HepG2 (cell line): ENCODE data around the gene ROMO1. TPM values are rescaled to one million over a fixed set of nuclear protein-coding genes. Genes with fewer than 3 reads are reported as not detected.

Source experiments
- ATAD3A ChIP-seq: sonication (generic); formaldehyde crosslinking; IDR thresholded peaks from 2 replicates; pipeline ENCODE4 v1.4.0; 2020; ENCODE audit warnings: missing genetic modification reagents
- DMTF1 ChIP-seq: sonication (generic); formaldehyde crosslinking; IDR thresholded peaks from 2 replicates; pipeline ENCODE4 v1.4.0; 2020; ENCODE audit warnings: mild to moderate bottlenecking, missing genetic modification reagents
- GFI1 ChIP-seq: sonication (generic); formaldehyde crosslinking; IDR thresholded peaks from 2 replicates; pipeline ENCODE4 v1.5.0; 2020; ENCODE audit warnings: missing genetic modification reagents, mild to moderate bottlenecking, borderline replicate concordance
- GMEB1 ChIP-seq: sonication (generic); formaldehyde crosslinking; IDR thresholded peaks from 2 replicates; pipeline ENCODE4 v1.5.1; 2020; ENCODE audit warnings: missing genetic modification reagents, mild to moderate bottlenecking, borderline replicate concordance
- HMGA1 ChIP-seq: sonication (generic); formaldehyde crosslinking; conservative IDR thresholded peaks from 2 replicates; pipeline ENCODE4 v1.4.0; 2020; ENCODE audit warnings: missing genetic modification reagents
- HNRNPK ChIP-seq: fragments of 200-400 bp; formaldehyde crosslinking; IDR thresholded peaks from 2 replicates; pipeline ENCODE4 v1.6.1; 2018; ENCODE audit warnings: low read length, low read depth, moderate library complexity, mild to moderate bottlenecking; ENCODE audit not compliant: poor library complexity, severe bottlenecking
- JUNB ChIP-seq: sonication (generic); formaldehyde crosslinking; IDR thresholded peaks from 2 replicates; pipeline ENCODE4 v1.8.0; 2022; ENCODE audit warnings: missing genetic modification reagents, mild to moderate bottlenecking, borderline replicate concordance
- NR2C2 ChIP-seq: sonication (generic); formaldehyde crosslinking; IDR thresholded peaks from 2 replicates; pipeline ENCODE4 v1.4.0; 2020; ENCODE audit warnings: missing genetic modification reagents, mild to moderate bottlenecking, moderate library complexity, borderline replicate concordance
- RBM39 ChIP-seq: fragments of 200-400 bp; formaldehyde crosslinking; IDR thresholded peaks from one replicate; pipeline ENCODE4 v1.6.1; 2018; ENCODE audit warnings: antibody characterized with exemption, mild to moderate bottlenecking, low read depth, low read length; ENCODE audit not compliant: poor library complexity, severe bottlenecking
- TFE3 ChIP-seq: IDR thresholded peaks from 2 replicates; pipeline ENCODE4 v1.6.1; 2016
- THAP8 ChIP-seq: sonication (generic); formaldehyde crosslinking; IDR thresholded peaks from 2 replicates; pipeline ENCODE4 v1.5.1; 2020; ENCODE audit warnings: missing genetic modification reagents, mild to moderate bottlenecking, borderline replicate concordance
- THRA ChIP-seq: sonication (generic); formaldehyde crosslinking; IDR thresholded peaks from 2 replicates; pipeline ENCODE4 v1.4.0; 2020; ENCODE audit warnings: missing genetic modification reagents, borderline replicate concordance
- XRCC5 ChIP-seq: fragments of 200-400 bp; formaldehyde crosslinking; optimal IDR thresholded peaks from 2 replicates; pipeline ENCODE3; 2017; ENCODE audit warnings: mild to moderate bottlenecking, low read length
- ZBTB1 ChIP-seq: sonication (generic); formaldehyde crosslinking; IDR thresholded peaks from 2 replicates; pipeline ENCODE4 v1.4.0; 2020; ENCODE audit warnings: missing genetic modification reagents, borderline replicate concordance
- ZFP41 ChIP-seq: sonication (generic); formaldehyde crosslinking; IDR thresholded peaks from 2 replicates; pipeline ENCODE4 v1.4.0; 2020; ENCODE audit warnings: mild to moderate bottlenecking, missing genetic modification reagents, borderline replicate concordance
- ZNF224 ChIP-seq: sonication (generic); formaldehyde crosslinking; IDR thresholded peaks from 2 replicates; pipeline ENCODE4 v1.5.0; 2020; ENCODE audit warnings: mild to moderate bottlenecking, missing genetic modification reagents
- ZNF598 ChIP-seq: sonication (generic); formaldehyde crosslinking; IDR thresholded peaks from 2 replicates; pipeline ENCODE4 v1.5.1; 2020; ENCODE audit warnings: mild to moderate bottlenecking, missing genetic modification reagents, borderline replicate concordance
- ZNF710 ChIP-seq: sonication (generic); formaldehyde crosslinking; IDR thresholded peaks from 2 replicates; pipeline ENCODE4 v1.5.0; 2020; ENCODE audit warnings: mild to moderate bottlenecking, missing genetic modification reagents, borderline replicate concordance
- polyA plus RNA-seq, 8 experiments: library from polyadenylated mRNA; depleted of rRNA in 3 of 8; stranded (reverse) in 7 of 8; unstranded in 1 of 8; fragments of >200 nt; fragmentation: Illumina TruSeq in 4 of 8; extraction: Trizol in 4 of 8; gene quantifications; 2 replicates each; pipeline versions ENCODE4 v1.2.1 to v1.2.3, GENCODE V29; 2011 to 2016; ENCODE audit warnings: low read depth in 4 of 8, missing spikeins in 1 of 8, mixed read lengths in 1 of 8; ENCODE audit not compliant: insufficient read depth in 1 of 8
- total RNA-seq, 5 experiments: library from RNA; depleted of rRNA; stranded (reverse); fragments of >200 nt; fragmentation: Illumina TruSeq; extraction: Trizol; gene quantifications; 2 replicates each; pipeline ENCODE4 v1.2.3, GENCODE V29; 2016; ENCODE audit warnings: low read depth in 1 of 5

ROMO1 gene
- total and polyA plus RNA-seq, 2 of the 13 experiments (the other 11 are each of a cell fraction or from before 2014, with no cell fraction given) = 636 to 755 TPM

GRCh38 chr20:35697696-35698297, 1.4 kb upstream of the ROMO1 start (continued):
- TF ChIP-seq GMEB1 (CRISPR knock-in tag) (peak; percentile 64), RBM39 (no peak), TFE3 (no peak; the same call in 1 of the 2 replicates), JUNB (CRISPR knock-in tag) (no peak), ZBTB1 (CRISPR knock-in tag) (no peak), ATAD3A (CRISPR knock-in tag) (peak; percentile 80; the same call in 1 of the 2 replicates), XRCC5 (no peak), THAP8 (CRISPR knock-in tag) (no peak), ZNF224 (no peak), HNRNPK (no peak), GFI1 (no peak), ZFP41 (no peak), THRA (0 out of 2 replicates have a peak, but pooled peaks have one; percentile 22), ZNF598 (CRISPR knock-in tag) (no peak; the same call in 1 of the 2 replicates), HMGA1 (CRISPR knock-in tag) (no peak), ZNF710 (CRISPR knock-in tag) (peak; percentile 73; the same call in 1 of the 2 replicates), DMTF1 (CRISPR knock-in tag) (no peak), NR2C2 (CRISPR knock-in tag) (no peak)
